Activated CD8-positive, alpha-beta memory T cell treated with anti-CD3 and anti-CD28 coated beads, Interleukin-2, amount 50 U/mL, for 24 hours (primary cell): Measurements from ENCODE around the gene POLDIP3.
"Not testable (repeated sequence)": the region's sequence is repeated elsewhere in the genome, so short reads cannot be mapped to it uniquely, and the experiment has no call there.

Experiments used
- DNase-seq: peaks from one replicate; pipeline ENCODE4 v3.0.0-alpha.2; 2020; ENCODE audit errors: extremely low read depth

POLDIP3 gene

DNA sequence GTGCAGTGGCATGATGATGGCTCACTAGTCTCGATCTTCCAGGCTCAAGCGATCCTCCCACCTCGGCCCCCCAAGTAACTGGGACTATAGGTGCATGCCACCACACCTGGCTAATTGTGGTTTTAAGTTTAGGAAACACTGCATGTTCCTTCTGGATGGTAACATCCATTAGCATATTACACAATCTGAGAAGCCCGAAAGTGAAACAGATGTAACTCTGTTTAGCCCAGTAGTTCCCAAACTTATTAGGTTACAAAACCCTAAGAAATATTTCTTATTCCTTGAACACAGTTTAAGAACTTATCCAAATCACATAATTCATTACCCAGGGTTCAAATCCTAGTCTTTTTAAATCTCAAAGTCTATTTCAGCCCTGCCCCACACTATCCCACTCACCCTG lies 28.3 kb downstream of the POLDIP3 start:
- no peak for DNase-seq

DNA sequence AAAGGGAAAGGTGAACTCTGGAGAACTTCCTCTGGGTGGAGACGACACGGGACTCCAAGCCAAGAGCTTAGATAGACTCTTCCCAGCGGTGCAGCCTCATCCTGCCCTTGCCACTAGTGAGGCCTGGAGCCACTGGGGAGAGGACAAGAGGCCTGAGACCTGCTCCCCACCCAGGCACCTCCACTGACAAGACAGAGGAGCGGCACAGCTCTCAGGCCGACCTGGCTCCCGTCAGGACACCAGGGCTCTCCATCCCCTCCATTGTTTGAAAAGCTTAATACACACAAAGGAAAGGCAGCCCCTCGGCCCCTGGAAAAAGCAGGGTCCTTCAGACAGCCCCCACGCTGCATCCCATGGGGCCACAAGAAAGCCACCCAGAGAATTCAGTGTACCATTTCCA lies 29.6 kb downstream of the POLDIP3 start:
- no peak for DNase-seq

DNA sequence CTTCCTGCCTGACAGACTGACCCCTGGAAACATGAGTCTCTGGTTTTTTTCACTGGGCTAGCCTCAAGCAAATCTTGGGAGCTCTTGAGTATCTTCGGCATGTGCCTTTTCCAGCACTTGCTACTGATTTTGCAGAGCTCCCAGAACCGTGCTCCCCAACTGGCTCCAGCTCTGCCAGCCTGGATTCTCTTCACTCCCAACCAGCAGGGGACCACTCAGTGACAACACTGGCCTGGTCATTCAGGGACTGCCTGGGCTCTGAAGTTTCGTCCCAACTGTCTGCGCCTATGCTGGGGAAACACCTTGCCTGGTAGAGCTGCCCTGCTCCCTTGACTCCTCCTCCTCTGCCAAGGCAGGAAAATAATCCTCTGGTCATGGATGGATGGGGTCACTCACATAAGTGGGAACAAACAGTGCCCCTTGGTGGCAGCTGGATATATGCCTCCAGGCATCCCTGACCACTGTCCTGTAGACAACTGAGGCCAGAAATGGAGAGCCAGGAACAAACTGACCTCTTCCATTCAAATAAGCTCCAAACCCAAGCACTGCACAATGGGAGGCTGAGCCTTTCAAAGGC lies 30.2 kb downstream of the POLDIP3 start:
- no peak for DNase-seq

DNA sequence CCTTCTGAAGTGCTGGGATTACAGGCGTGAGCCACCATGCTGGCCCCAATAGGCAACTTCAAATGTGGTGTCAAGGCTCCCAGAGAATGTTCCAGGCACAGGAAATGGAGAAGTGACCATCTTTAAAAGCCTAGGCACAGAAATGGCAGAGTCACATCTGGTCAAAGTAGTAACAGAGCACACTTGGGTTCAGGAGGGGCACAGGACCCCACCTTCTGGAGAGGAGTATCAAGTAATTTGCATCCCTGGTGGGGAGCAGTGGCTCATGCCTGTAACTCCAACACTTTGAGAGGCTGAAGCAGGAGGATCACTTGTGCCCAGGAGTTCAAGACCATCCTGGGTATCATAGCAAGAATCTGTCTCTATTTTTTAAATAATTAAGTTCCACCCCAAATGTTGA lies 31.7 kb downstream of the POLDIP3 start:
- no peak for DNase-seq

DNA sequence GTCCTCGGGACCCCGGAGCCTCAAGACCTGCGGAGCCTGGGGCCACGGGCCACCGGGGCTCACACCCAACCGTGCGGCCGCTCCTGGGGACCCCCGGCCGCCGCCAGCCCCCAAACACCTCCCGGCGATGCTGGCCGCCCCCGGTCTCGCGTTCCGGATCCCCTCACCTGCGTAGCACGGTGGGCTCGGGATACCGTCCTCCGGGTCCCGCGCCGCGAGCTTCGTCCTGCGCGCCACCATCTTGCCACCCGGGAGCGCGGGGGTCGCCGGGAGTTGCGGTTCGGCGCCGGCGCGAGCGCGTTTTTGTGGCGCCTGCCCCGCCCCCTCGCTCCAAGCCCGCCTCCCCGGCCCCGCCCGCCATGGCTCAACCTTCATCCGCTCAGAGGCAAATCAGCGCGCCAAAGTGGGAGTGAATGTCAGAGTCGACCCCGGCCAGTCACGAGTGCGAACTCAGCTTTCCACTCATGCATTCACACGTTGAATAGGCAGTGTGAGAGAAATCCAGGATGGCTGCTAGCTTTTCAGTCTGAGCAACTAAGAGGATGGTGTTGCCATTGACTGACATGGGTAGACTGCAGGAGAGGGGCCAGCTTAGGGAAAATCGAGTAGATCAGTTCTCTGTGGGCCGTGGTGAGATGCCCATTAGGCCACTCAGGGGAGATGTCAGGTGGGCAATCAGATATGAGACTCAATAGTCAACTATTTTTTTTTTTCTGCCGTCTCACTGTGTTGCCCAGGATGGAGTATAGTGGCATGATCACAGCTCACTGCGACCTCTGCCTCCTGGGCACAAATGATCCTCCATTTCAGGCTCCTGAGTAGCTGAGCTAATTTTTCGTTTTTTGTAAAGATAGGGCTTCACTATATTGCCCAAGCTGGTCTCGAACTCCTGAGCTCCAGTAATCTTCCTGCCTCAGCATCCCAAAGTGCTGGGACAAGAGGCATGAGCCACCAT lies 32.6 kb downstream of the POLDIP3 start:
- peak; percentile 49 for DNase-seq

DNA sequence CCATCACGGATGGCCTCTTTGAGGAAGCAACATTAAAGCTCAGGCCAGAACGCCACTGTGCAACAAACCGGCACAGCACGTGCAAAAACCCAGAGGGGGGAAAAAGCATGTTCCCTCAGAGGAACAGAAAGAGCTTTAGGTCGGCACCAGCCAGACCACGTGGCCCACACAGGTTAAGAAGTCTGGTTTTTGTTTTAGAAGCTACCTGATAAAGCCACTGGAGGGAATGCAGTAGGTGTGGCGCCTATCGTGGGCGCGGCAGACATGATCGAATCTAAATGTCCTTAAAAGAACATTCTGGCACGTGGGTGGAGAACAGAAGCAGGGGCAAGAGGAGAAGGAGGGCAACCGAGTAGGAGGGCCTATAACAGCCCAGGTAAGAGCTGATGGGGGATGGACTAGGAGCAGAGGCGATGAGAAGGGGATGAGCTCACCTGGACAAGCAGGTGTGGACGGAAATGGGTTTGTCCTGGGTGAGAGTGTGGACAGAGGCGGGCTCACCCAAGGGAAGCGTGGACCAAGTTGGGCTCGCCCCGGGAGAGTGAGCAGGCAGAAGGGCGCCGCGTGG lies 33.4 kb downstream of the POLDIP3 start:
- not testable (repeated sequence) for DNase-seq

DNA sequence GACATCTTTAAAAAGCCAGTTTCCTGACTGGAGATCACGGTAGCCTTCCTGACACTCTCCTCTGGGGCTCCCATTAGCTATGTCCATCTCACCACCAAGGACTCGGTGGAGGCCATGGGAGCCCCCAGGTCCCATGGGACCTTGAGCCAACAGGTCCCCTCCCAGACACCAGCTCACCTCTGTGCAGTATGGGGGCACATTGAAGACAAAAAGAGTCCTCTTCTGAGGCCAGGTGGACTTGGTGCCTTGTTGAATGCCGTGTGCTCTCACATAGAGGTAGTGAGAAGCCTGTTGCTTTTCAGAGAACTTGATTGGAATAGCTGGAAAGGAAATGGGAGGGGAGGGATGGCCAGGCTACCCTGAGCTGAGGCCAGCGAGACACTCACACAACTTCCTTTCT lies 34.6 kb downstream of the POLDIP3 start:
- not testable (repeated sequence) for DNase-seq

DNA sequence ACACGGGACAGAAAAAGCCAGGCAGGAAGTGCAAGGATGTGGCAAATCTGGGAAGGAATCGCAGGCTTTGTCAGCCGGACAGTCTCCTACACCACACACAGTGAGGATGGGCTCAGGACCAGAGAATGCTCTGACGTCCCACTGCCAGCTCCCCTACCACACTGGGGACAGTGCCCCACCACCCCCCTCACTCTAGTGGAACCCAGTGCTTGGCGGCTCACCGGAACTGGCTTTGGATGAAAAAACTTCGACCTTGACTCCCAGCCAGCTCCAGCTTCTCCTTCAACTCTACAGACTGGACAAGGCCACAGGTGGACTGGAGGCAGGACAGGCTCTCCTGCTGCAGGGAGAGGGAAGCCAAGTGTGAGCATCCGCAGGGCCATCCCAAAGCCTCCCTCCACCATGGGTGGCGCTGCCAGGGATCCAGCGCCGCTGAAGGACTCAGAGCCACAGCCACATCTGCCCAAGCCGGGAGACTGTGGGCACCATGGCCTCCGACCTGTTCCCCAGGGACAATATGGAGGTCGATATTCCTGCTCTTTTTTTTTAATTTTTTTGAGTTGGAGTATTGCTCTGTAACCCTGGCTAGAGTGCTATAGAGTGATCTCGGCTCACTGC lies 37.0 kb downstream of the POLDIP3 start:
- no peak for DNase-seq

DNA sequence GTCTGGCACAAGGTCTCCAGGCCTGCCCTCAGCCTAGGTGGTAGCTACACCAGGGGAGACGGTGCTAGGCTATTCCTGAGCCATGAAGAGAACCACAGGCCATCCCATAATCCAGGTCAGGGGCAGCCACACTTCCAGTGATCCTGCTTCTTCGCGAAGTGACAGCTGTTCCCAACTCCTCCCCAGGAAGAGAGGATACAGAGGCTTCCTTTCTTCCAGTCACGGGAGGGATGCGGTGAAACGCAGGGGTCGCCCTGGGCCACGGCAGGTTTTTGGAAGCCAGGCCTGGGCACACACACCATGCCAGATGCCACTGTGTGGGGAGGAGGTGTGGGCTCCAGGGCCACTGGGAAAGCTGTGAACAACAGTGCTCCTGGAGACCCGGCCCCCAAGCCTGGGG lies 37.5 kb downstream of the POLDIP3 start:
- not testable (repeated sequence) for DNase-seq

DNA sequence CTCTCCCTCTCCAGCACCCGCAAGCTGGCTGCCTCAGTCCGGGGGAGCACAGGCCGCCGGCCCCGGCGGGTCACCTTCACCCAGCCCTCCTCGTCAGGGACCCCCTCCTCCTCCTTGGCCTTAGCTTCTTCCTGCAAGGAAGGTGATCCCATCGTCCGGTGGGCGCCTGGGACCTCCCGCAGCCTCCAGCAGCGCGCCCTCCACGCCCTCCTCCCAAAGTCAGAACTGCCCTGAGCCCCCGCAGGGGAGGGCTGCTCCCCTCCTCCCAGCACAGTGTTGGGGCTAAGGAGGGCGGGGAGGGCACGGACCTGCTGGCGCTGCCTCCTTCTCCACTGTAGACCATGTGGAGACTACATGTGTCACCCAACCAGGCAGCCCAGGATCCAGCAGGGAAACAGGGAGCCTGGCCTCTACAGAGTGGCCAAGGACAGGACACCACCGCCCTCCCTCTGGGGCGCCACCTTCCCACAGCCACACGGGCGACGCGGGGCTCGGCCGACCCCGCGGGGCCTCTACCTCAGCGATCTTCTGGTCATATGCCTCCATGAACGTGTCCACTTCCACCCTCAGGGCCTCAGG lies 38.6 kb downstream of the POLDIP3 start:
- not testable (repeated sequence) for DNase-seq

DNA sequence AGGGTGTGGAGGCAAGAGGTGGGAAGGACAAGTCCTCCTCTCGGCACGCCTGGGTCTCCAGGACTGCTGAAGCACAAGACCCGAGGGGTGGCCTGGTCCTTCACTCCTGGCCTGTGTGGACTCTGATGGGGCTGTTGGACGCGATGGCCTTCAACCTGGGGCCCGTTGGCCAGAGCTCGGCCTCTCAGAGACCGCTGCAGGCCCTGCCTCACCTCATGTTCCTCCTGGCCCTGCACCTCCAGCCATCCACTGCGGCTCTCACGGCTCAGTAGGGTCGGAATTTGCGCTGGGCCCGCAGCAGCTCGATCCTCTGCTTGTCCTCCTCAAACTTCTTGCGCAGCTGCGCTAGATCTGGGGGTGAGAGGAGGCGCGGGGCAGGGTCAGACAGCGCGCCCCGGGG lies 40.2 kb downstream of the POLDIP3 start:
- not testable (repeated sequence) for DNase-seq

DNA sequence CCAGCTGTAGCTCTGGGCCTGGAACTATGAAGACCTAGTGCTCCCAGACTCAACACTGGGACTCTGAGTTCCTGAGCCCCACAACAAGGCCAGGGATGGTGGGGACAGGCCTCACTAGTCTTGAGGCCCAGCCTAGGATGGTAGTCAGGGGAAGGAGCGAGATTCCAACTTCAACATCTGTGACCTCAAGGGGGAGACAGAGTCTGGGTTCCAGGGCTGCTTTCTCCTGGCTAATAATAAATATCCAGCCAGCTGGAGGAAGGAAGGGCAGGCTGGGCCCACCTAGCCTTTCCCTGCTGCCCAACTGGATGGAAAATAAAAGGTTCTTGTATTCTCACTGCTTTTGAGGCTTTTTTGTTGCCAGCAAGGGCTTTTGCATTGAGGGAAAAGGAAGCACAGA lies 40.6 kb downstream of the POLDIP3 start:
- DNase-seq = not testable (repeated sequence)

DNA sequence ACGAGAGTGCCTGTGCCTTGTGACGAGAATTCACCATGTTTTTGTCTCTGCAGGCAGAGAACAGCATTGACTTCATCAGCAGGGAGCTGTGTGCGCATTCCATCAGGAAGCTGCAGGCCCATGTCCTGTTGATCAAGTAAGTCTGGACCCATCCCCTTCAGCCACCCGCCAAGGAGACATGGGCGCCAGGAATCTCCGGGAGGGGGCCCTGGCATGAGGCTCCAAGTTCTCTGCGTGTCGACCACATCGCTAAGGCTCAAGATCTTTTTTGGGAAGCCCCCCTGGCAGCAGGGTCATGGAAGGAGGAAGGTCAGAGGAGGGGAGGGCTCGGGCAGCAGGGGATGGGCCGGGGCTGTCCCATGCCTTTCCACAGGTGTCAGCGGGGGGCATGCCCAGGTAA lies 43.6 kb downstream of the POLDIP3 start:
- DNase-seq = not testable (repeated sequence)

DNA sequence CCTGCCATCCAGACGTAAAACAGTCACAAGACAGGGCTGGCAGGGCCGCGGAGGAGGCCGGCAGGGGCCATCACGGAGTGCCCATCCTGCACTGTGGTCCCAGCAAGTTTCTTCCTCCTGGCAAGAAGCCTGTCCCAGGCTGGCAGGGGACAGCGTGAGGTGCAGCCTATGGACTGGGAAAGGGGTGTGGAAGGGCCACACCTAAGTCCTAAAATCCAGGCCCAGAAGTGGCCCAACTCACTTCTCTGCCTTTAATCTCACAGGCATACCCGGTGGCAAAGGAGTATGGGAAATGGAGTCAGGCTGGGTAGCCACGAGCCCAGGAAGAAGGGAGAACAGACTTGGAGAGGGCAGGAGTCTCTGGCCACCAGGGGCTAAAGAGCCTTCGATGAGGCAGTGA lies 44.1 kb downstream of the POLDIP3 start:
- not testable (repeated sequence) for DNase-seq

DNA sequence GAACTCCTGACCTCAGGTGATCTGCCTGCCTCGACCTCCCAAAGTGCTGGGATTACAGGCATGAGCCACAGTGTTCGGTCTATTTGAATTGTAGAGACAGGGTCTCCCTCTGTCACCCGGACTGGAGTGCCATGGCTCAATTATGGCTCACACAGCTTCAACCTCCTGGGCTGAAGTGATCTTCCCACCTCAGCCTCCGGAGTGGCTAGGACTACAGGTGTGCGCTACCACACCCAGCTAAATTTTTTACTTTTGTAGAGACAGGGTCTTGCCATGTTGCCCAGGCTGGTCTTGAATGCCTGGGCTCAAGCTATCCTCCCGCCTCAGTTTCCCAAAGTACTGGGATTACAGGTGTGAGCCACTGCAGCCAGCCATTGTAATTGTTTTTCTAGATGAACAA lies 46.7 kb downstream of the POLDIP3 start:
- not testable (repeated sequence) for DNase-seq

DNA sequence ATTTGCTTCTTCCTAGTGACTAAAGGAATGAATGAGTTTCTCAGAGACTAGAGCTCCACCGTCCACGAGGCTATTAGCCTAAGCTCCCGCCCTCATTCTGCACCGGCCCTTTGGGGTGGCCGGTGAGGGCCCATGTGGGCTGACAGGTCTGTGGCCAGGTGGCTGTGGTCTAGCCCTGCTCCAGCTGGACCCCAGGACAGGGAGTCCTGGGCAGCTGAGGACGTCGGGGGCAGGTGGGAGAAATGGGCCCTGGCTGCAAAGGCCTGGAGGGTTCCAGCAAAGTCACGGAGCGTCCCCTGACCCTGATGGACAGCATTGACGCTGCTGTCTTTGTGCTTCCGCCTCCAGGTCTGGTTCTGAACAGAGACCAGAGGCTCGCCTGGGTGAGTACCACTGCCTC lies 48.7 kb downstream of the POLDIP3 start:
- DNase-seq = no peak

DNA sequence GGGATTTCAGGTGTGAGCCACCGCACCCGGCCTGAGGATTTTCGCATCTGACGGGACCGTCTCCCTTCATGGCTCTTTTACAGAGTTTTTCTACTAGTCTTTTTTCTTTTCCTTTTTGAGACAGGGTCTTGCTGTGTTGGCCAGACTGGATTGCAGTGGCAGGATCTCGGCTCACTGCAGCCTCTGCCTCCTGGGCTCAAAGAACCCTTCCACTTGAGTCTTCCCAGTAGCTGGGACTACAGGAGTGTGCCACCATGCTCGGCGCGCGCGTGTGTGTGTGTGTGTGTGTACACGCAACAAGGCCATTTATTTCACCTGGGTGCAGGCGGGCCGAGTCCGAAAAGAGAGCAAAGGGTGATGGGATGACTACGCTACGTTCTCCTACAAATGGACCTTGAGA lies 50.0 kb downstream of the POLDIP3 start:
- no peak for DNase-seq

DNA sequence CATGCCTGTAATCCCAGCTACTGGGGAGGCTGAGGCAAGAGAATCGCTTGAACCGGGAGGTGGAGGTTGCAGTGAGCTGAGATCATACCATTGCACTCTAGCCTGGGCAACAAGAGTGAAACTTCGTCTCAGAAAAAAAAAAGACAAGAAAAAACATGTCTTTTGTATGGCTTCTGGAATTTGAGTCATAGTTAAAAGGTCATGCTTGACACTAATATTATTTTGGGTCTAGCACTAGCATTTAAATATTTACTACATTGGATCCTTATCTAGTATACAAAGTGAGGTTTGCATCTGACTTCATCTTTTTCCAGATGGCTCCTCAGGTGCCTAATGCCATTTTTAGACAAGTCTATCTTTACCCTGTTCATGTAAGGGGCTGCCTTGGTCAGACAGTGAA lies 50.7 kb downstream of the POLDIP3 start:
- DNase-seq = not testable (repeated sequence)

DNA sequence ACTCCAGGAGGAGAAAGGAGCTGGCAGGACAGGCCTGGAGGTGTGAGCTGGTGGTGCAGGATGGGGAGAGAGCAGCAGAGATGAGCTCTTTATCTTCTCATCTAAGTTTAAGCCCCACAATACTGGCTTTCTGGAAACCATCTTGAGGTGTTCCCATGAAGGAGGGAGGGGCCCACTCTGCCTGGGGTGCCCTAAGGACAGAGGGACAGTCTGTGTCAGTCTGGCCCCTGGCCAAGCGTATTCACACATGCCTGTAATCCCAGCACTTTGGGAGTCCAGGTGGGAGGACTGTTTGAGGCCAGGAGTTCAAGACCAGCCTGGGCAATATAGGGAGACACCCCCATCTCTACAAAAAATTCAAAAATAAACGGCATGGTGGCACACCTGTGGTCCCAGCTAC lies 52.0 kb downstream of the POLDIP3 start:
- no peak for DNase-seq

DNA sequence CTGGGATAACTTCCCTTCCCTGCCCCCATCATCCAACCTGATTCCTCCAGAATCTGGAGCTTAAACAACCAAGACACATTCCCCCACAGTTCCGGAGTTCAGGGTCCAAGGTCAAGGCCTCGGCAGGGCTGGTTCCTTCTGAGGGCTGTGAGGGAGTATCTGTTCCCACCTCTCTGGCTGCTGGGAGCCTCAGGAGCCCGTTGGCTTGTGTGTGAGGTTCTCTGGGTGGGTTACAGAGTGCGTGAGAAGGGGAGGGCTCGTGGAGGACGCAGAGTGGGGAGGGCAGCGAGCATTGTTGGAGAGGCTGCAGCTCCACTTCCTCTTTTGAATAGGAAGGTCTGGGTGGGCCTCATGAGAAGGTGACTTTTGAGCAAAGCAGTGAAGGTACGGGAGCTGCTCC lies 52.4 kb downstream of the POLDIP3 start:
- DNase-seq = no peak

DNA sequence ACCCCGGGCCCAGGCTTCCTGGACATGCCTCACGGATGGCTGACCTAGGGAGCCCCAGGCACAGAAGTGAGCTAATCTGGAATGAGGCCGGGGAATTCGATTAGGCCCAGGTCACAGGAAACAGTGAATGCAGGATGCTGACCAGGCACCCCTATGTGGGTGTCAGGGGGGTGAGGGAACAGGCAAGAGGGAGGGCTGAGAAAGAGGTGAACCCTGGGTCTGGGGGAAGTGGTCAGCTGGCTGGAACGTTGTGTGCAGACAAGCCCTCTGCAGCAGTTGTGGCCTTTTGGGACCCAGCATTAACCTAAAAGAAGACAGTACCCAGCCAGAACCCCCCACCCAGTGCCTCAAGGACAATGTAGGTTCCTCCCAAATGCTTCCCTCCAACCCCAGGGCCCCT lies 52.8 kb downstream of the POLDIP3 start:
- DNase-seq = no peak

DNA sequence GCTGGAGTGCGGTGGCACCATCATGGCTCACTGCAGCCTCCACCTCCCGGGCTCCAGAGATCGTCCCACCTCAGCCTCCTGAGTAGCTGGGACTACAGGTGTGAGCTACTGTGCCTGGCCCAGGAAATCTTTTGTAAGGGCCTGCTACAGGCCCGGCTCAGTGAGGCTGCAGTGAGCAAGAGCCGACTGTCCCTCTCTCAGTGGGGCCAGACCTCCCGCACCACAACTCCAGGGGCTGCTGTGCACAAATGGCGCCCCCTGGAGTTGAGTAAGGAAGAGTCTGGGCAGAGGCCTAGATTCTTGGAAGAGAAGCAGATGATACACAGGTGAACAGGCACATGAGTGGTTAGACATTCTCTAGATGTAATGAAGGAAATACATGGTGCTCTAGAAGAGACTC lies 53.9 kb downstream of the POLDIP3 start:
- no peak for DNase-seq
